GM18502 (cell line): Measurements from ENCODE around the gene SORD.
"Not testable (repeated sequence)": the region's sequence is repeated elsewhere in the genome, so short reads cannot be mapped to it uniquely, and the experiment has no call there.

Experiments used
- ATAC-seq: cut with Tn5 transposase; IDR thresholded peaks from one replicate; pipeline ENCODE4 v1.9.1; 2021; ENCODE audit warnings: mild to moderate bottlenecking; ENCODE audit not compliant: unreplicated experiment, poor library complexity

SORD gene

GRCh38 chr15:45093013-45093412, 70.0 kb downstream of the SORD start:
- no peak for ATAC-seq

GRCh38 chr15:45093622-45094357, 70.8 kb downstream of the SORD start:
- no peak for ATAC-seq

- ATAC-seq, result no peak
Measured at GRCh38 chr15:45094358-45094730, 71.3 kb downstream of the SORD start.

GRCh38 chr15:45095661-45096060, 72.7 kb downstream of the SORD start:
- no peak for ATAC-seq

- no peak for ATAC-seq
Measured at GRCh38 chr15:45097466-45097865, 74.5 kb downstream of the SORD start.

- ATAC-seq, result no peak
Measured at GRCh38 chr15:45099549-45100165, 76.7 kb downstream of the SORD start.

- no peak for ATAC-seq
Measured at GRCh38 chr15:45100884-45101625, 78.1 kb downstream of the SORD start.

GRCh38 chr15:45101749-45102148, 78.8 kb downstream of the SORD start:
- no peak for ATAC-seq

GRCh38 chr15:45102226-45102625, 79.2 kb downstream of the SORD start:
- ATAC-seq, result no peak

- not testable (repeated sequence) for ATAC-seq
Measured at GRCh38 chr15:45104170-45104569, 81.2 kb downstream of the SORD start.

- no peak for ATAC-seq
Measured at GRCh38 chr15:45105586-45105985, 82.6 kb downstream of the SORD start.

GRCh38 chr15:45106002-45106790, 83.2 kb downstream of the SORD start:
- ATAC-seq, result no peak

- no peak for ATAC-seq
Measured at GRCh38 chr15:45107941-45108630, 85.1 kb downstream of the SORD start.

- ATAC-seq, result no peak
Measured at GRCh38 chr15:45110256-45110820, 87.3 kb downstream of the SORD start.

- no peak for ATAC-seq
Measured at GRCh38 chr15:45111390-45112142, 88.6 kb downstream of the SORD start.

- ATAC-seq, result no peak
Measured at GRCh38 chr15:45112143-45112590, 89.2 kb downstream of the SORD start.

GRCh38 chr15:45112591-45113379, 89.8 kb downstream of the SORD start:
- ATAC-seq, result no peak

- ATAC-seq, result no peak
Measured at GRCh38 chr15:45113380-45113990, 90.5 kb downstream of the SORD start.
